ENCODE data around the gene CUL2. TPM values are rescaled to one million over a fixed set of nuclear protein-coding genes. Genes with fewer than 3 reads are reported as not detected.

Gene CUL2
- total RNA-seq, 2 experiments from 2014 or later = 30.1 to 32.4 TPM

GRCh38 chr10:35007858-35008301 is 82.3 kb downstream of the CUL2 start:
- no peaks in the 10 kb centered on the region for H3K27me3 Mint-ChIP-seq
- H3K27me3 ChIP-seq (ENCODE audit: control insufficient read depth in 1 of 2, insufficient read depth in 2 of 2, low read length in 2 of 2) = no peaks in the 10 kb centered on the region
- no peaks in the 10 kb centered on the region for H3K9me3 ChIP-seq (ENCODE audit: control insufficient read depth in 1 of 2, insufficient read depth in 1 of 2, low read length in 2 of 2)
- H3K4me1 Mint-ChIP-seq (ENCODE audit: low read depth) = peaks cover 16% of the 10 kb centered on the region
- no peak for TF ChIP-seq CTCF (IDR thresholded peaks at IDR 0.05)
- DNase-seq (no peak), ATAC-seq (ENCODE audit: poor library complexity) (no peak)
- H3K4me3 ChIP-seq (ENCODE audit: low read length) = no peak overlapping the region
- peaks cover 6% of the 10 kb centered on the region for H3K4me1 ChIP-seq (ENCODE audit: insufficient read depth, low read length)
- H3K36me3 Mint-ChIP-seq (ENCODE audit: low read depth) = peaks cover 48% of the 10 kb centered on the region
- H3K9me3 Mint-ChIP-seq = no peaks in the 10 kb centered on the region
- H3K27ac ChIP-seq (ENCODE audit: low read depth in 1 of 2, low read length in 2 of 2) = no peak overlapping the region
- peak overlapping the region; percentile 22 for H3K27ac Mint-ChIP-seq
- ChIA-PET POLR2A (no interaction called here), CTCF (no interaction called here)
- H3K4me3 Mint-ChIP-seq = no peak overlapping the region
- intact Hi-C loops (cut with DNase I, micrococcal nuclease) = no loop called here
- peaks cover 29% of the 10 kb centered on the region for H3K36me3 ChIP-seq (ENCODE audit: insufficient read depth, low read length)

- no peak for DNase-seq
- CTCF ChIA-PET = no interaction called here
- Mint-ChIP-seq H3K36me3 (ENCODE audit: low read depth) (peaks cover 38% of the 10 kb centered on the region), H3K4me3 (no peak overlapping the region), H3K9me3 (no peaks in the 10 kb centered on the region), H3K27ac (no peak overlapping the region), H3K4me1 (ENCODE audit: low read depth) (peaks cover 6% of the 10 kb centered on the region), H3K27me3 (no peaks in the 10 kb centered on the region)
- intact Hi-C loops (cut with DNase I, micrococcal nuclease) = no loop called here
- Histone ChIP-seq H3K27ac (ENCODE audit: low read depth in 1 of 2, low read length in 2 of 2) (no peak overlapping the region), H3K9me3 (ENCODE audit: control insufficient read depth in 1 of 2, insufficient read depth in 1 of 2, low read length in 2 of 2) (no peaks in the 10 kb centered on the region), H3K27me3 (ENCODE audit: control insufficient read depth in 1 of 2, insufficient read depth in 2 of 2, low read length in 2 of 2) (no peaks in the 10 kb centered on the region), H3K4me1 (ENCODE audit: insufficient read depth, low read length) (no peaks in the 10 kb centered on the region), H3K36me3 (ENCODE audit: insufficient read depth, low read length) (peaks cover 21% of the 10 kb centered on the region), H3K4me3 (ENCODE audit: low read length) (no peak overlapping the region)
- no peak for ATAC-seq (ENCODE audit: poor library complexity)
- no peak for TF ChIP-seq CTCF (IDR thresholded peaks at IDR 0.05)
- POLR2A ChIA-PET = no interaction called here
These were observed 83.3 kb downstream of the CUL2 start for GRCh38 chr10:35006836-35007235.

GRCh38 chr10:35005868-35006267 is 84.3 kb downstream of the CUL2 start:
- Mint-ChIP-seq H3K27ac (no peak overlapping the region), H3K36me3 (ENCODE audit: low read depth) (peaks cover 32% of the 10 kb centered on the region), H3K4me1 (ENCODE audit: low read depth) (no peaks in the 10 kb centered on the region), H3K27me3 (no peaks in the 10 kb centered on the region), H3K4me3 (no peak overlapping the region), H3K9me3 (no peaks in the 10 kb centered on the region)
- no peaks in the 10 kb centered on the region for H3K27me3 ChIP-seq (ENCODE audit: control insufficient read depth in 1 of 2, insufficient read depth in 2 of 2, low read length in 2 of 2)
- intact Hi-C loops (cut with DNase I, micrococcal nuclease) = no loop called here
- no peak overlapping the region for H3K27ac ChIP-seq (ENCODE audit: low read depth in 1 of 2, low read length in 2 of 2)
- no peaks in the 10 kb centered on the region for H3K4me1 ChIP-seq (ENCODE audit: insufficient read depth, low read length)
- ChIA-PET CTCF (no interaction called here), POLR2A (no interaction called here)
- no peak for DNase-seq
- peaks cover 15% of the 10 kb centered on the region for H3K36me3 ChIP-seq (ENCODE audit: insufficient read depth, low read length)
- no peaks in the 10 kb centered on the region for H3K9me3 ChIP-seq (ENCODE audit: control insufficient read depth in 1 of 2, insufficient read depth in 1 of 2, low read length in 2 of 2)
- TF ChIP-seq CTCF (IDR thresholded peaks at IDR 0.05) = no peak
- no peak overlapping the region for H3K4me3 ChIP-seq (ENCODE audit: low read length)
- ATAC-seq (ENCODE audit: poor library complexity) = no peak
